Measurements from ENCODE around the gene PER3.

The PER3 gene

DNA sequence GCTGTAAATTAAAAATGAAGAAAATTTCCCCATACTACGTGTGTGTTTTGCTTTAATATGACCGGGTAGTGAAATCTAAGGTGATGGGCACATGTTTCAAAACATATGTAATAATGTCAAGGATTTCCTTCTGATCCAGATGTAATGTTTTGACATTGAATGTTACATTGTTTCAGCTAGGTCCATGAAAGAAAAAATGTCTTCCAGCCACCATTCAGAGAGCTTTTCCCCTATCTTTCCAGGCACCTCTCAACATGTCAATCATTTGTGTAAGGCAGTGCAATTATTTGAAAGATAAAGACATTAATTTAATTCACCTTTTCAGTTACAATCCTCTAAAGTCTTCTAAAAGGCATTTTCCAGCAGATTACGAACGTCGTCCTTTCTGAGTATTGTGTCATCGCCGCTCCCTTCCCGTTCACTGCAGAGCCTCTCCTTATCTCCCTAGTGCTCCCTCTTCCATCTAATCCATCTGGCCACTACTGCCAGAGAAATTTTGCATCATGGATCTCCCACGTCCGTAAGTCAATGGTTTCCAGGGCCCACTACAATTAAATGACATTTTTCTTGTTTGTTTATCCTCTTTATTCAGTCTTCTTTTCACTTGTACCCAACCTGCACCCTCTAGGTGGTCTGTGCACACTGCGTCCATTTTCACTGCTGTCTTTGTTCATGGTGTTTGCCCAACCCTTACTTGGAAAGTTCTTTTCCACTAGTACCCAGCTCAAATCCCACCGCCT lies 14.2 kb upstream of the PER3 start:
- no peak for ATAC-seq
- no peak for TF ChIP-seq TCF4 (CRISPR knock-in tag; IDR thresholded peaks at IDR 0.05; ENCODE audit: borderline replicate concordance)
- TF ChIP-seq OSR1 (CRISPR knock-in tag; IDR thresholded peaks at IDR 0.05) = no peak
- no peak for TF ChIP-seq ISL1 (CRISPR knock-in tag; IDR thresholded peaks at IDR 0.05)
- TF ChIP-seq, protein P1, sequence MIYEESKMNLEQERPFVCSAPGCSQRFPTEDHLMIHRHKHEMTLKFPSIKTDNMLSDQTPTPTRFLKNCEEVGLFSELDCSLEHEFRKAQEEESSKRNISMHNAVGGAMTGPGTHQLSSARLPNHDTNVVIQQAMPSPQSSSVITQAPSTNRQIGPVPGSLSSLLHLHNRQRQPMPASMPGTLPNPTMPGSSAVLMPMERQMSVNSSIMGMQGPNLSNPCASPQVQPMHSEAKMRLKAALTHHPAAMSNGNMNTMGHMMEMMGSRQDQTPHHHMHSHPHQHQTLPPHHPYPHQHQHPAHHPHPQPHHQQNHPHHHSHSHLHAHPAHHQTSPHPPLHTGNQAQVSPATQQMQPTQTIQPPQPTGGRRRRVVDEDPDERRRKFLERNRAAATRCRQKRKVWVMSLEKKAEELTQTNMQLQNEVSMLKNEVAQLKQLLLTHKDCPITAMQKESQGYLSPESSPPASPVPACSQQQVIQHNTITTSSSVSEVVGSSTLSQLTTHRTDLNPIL (CRISPR knock-in tag; IDR thresholded peaks at IDR 0.05; ENCODE audit: low read depth) = no peak
- TF ChIP-seq ZFP30 (CRISPR knock-in tag; IDR thresholded peaks at IDR 0.05) = no peak
- no peak for TF ChIP-seq GLIS3 (CRISPR knock-in tag; IDR thresholded peaks at IDR 0.05)
- no peak for TF ChIP-seq ZNF70 (CRISPR knock-in tag; IDR thresholded peaks at IDR 0.05)
- TF ChIP-seq, protein P2, sequence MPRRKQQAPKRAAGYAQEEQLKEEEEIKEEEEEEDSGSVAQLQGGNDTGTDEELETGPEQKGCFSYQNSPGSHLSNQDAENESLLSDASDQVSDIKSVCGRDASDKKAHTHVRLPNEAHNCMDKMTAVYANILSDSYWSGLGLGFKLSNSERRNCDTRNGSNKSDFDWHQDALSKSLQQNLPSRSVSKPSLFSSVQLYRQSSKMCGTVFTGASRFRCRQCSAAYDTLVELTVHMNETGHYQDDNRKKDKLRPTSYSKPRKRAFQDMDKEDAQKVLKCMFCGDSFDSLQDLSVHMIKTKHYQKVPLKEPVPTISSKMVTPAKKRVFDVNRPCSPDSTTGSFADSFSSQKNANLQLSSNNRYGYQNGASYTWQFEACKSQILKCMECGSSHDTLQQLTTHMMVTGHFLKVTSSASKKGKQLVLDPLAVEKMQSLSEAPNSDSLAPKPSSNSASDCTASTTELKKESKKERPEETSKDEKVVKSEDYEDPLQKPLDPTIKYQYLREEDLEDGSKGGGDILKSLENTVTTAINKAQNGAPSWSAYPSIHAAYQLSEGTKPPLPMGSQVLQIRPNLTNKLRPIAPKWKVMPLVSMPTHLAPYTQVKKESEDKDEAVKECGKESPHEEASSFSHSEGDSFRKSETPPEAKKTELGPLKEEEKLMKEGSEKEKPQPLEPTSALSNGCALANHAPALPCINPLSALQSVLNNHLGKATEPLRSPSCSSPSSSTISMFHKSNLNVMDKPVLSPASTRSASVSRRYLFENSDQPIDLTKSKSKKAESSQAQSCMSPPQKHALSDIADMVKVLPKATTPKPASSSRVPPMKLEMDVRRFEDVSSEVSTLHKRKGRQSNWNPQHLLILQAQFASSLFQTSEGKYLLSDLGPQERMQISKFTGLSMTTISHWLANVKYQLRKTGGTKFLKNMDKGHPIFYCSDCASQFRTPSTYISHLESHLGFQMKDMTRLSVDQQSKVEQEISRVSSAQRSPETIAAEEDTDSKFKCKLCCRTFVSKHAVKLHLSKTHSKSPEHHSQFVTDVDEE (CRISPR knock-in tag; IDR thresholded peaks at IDR 0.05) = no peak
- TF ChIP-seq, protein P3, sequence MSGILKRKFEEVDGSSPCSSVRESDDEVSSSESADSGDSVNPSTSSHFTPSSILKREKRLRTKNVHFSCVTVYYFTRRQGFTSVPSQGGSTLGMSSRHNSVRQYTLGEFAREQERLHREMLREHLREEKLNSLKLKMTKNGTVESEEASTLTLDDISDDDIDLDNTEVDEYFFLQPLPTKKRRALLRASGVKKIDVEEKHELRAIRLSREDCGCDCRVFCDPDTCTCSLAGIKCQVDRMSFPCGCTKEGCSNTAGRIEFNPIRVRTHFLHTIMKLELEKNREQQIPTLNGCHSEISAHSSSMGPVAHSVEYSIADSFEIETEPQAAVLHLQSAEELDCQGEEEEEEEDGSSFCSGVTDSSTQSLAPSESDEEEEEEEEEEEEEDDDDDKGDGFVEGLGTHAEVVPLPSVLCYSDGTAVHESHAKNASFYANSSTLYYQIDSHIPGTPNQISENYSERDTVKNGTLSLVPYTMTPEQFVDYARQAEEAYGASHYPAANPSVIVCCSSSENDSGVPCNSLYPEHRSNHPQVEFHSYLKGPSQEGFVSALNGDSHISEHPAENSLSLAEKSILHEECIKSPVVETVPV (CRISPR knock-in tag; IDR thresholded peaks at IDR 0.05) = no peak
- no peak for TF ChIP-seq RARB (CRISPR knock-in tag; IDR thresholded peaks at IDR 0.05)
- TF ChIP-seq, protein P4, sequence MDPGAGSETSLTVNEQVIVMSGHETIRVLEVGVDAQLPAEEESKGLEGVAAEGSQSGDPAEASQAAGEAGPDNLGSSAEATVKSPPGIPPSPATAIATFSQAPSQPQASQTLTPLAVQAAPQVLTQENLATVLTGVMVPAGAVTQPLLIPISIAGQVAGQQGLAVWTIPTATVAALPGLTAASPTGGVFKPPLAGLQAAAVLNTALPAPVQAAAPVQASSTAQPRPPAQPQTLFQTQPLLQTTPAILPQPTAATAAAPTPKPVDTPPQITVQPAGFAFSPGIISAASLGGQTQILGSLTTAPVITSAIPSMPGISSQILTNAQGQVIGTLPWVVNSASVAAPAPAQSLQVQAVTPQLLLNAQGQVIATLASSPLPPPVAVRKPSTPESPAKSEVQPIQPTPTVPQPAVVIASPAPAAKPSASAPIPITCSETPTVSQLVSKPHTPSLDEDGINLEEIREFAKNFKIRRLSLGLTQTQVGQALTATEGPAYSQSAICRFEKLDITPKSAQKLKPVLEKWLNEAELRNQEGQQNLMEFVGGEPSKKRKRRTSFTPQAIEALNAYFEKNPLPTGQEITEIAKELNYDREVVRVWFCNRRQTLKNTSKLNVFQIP (CRISPR knock-in tag; IDR thresholded peaks at IDR 0.05; ENCODE audit: borderline replicate concordance, low read depth) = no peak
- no peak for TF ChIP-seq CSDC2 (CRISPR knock-in tag; IDR thresholded peaks at IDR 0.05)
- no peak for TF ChIP-seq ESRRG (CRISPR knock-in tag; IDR thresholded peaks at IDR 0.05)
- TF ChIP-seq PPARA (CRISPR knock-in tag; IDR thresholded peaks at IDR 0.05; ENCODE audit: borderline replicate concordance) = no peak
- TF ChIP-seq ZNF8 (CRISPR knock-in tag; IDR thresholded peaks at IDR 0.05) = no peak
- TF ChIP-seq, protein P5, sequence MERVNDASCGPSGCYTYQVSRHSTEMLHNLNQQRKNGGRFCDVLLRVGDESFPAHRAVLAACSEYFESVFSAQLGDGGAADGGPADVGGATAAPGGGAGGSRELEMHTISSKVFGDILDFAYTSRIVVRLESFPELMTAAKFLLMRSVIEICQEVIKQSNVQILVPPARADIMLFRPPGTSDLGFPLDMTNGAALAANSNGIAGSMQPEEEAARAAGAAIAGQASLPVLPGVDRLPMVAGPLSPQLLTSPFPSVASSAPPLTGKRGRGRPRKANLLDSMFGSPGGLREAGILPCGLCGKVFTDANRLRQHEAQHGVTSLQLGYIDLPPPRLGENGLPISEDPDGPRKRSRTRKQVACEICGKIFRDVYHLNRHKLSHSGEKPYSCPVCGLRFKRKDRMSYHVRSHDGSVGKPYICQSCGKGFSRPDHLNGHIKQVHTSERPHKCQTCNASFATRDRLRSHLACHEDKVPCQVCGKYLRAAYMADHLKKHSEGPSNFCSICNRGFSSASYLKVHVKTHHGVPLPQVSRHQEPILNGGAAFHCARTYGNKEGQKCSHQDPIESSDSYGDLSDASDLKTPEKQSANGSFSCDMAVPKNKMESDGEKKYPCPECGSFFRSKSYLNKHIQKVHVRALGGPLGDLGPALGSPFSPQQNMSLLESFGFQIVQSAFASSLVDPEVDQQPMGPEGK (CRISPR knock-in tag; IDR thresholded peaks at IDR 0.05; ENCODE audit: borderline replicate concordance) = no peak
- no peak for TF ChIP-seq ZFP3 (CRISPR knock-in tag; IDR thresholded peaks at IDR 0.05)
- no peak for TF ChIP-seq ZC3H10 (CRISPR knock-in tag; IDR thresholded peaks at IDR 0.05)
- TF ChIP-seq SNAI2 (CRISPR knock-in tag; IDR thresholded peaks at IDR 0.05) = no peak

DNA sequence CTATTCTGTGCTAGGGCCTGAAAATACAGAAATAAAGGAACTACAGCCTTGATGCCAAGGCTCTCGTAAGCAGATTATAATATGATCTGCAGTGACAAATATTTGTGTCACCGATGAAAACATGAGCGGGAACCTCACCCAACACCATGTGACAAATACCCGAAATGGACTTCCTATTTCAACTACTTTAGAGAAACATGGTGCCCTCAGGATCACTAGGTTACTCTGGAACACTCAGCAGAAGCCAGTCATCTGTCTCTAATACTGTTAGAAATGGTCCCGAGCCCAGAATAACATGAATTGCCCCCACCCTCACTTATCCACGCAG lies 13.5 kb upstream of the PER3 start:
- ATAC-seq = no peak; the same call in 2 of the 3 replicates
- TF ChIP-seq TOX (CRISPR knock-in tag; IDR thresholded peaks at IDR 0.05; ENCODE audit: borderline replicate concordance) (no peak), PPARA (CRISPR knock-in tag; IDR thresholded peaks at IDR 0.05; ENCODE audit: borderline replicate concordance) (no peak), TCF4 (CRISPR knock-in tag; IDR thresholded peaks at IDR 0.05; ENCODE audit: borderline replicate concordance) (no peak), CSDC2 (CRISPR knock-in tag; IDR thresholded peaks at IDR 0.05) (no peak), ISL1 (CRISPR knock-in tag; IDR thresholded peaks at IDR 0.05) (no peak), ARNTL (CRISPR knock-in tag; IDR thresholded peaks at IDR 0.05; ENCODE audit: borderline replicate concordance, low read depth) (no peak), BACH2 (CRISPR knock-in tag; IDR thresholded peaks at IDR 0.05; ENCODE audit: borderline replicate concordance) (no peak), ZFP3 (CRISPR knock-in tag; IDR thresholded peaks at IDR 0.05) (no peak)
- TF ChIP-seq, protein P3 (CRISPR knock-in tag; IDR thresholded peaks at IDR 0.05) = no peak
- TF ChIP-seq, protein P5 (CRISPR knock-in tag; IDR thresholded peaks at IDR 0.05; ENCODE audit: borderline replicate concordance) = no peak
- TF ChIP-seq, protein P1 (CRISPR knock-in tag; IDR thresholded peaks at IDR 0.05; ENCODE audit: low read depth) = no peak
